IPS-20b (cell line): ENCODE measurements around the gene OBI1.

Experiments
- H3K27ac ChIP-seq: one replicate; pipeline ENCODE4 v1.5.1; 2013; ENCODE audit warnings: low read length
- H3K27me3 ChIP-seq: 2 replicates; pipeline ENCODE4 v1.6.1; 2013; ENCODE audit warnings: mild to moderate bottlenecking, low read length, inconsistent platforms; ENCODE audit not compliant: insufficient read depth
- H3K36me3 ChIP-seq: 2 replicates; pipeline ENCODE4 v1.6.1; 2013; ENCODE audit warnings: low read depth, mild to moderate bottlenecking, inconsistent platforms, low read length, moderate library complexity; ENCODE audit not compliant: insufficient read depth
- H3K4me1 ChIP-seq: 2 replicates; pipeline ENCODE4 v1.6.1; 2013; ENCODE audit warnings: mild to moderate bottlenecking, control low read depth, inconsistent platforms, low read length, moderate library complexity; ENCODE audit not compliant: insufficient read depth
- H3K4me3 ChIP-seq: 2 replicates; pipeline ENCODE4 v1.5.1; 2013; ENCODE audit warnings: mild to moderate bottlenecking, low read length, inconsistent platforms
- H3K9ac ChIP-seq: 2 replicates; pipeline ENCODE4 v1.6.1; 2013; ENCODE audit warnings: low read depth, mild to moderate bottlenecking, inconsistent platforms, low read length, moderate library complexity
- H3K9me3 ChIP-seq: 2 replicates; pipeline ENCODE4 v1.6.1; 2013; ENCODE audit warnings: mild to moderate bottlenecking, low read depth, low read length, inconsistent platforms; ENCODE audit not compliant: insufficient read depth

Gene OBI1

GRCh38 chr13:78636495-78636894 lies 22.5 kb downstream of the OBI1 start:
- no peak overlapping the region for H3K4me3 ChIP-seq

GRCh38 chr13:78632996-78633395 lies 26.0 kb downstream of the OBI1 start:
- Histone ChIP-seq H3K9me3 (no peaks in the 10 kb centered on the region), H3K4me3 (no peak overlapping the region), H3K9ac (no peak overlapping the region), H3K27ac (no peak overlapping the region), H3K4me1 (no peaks in the 10 kb centered on the region), H3K36me3 (peaks cover 62% of the 10 kb centered on the region), H3K27me3 (no peaks in the 10 kb centered on the region)

More at GRCh38 chr13:78636495-78636894, 22.5 kb downstream of the OBI1 start:
- no peaks in the 10 kb centered on the region for H3K4me1 ChIP-seq
- no peaks in the 10 kb centered on the region for H3K27me3 ChIP-seq
- H3K27ac ChIP-seq = no peak overlapping the region
- H3K9me3 ChIP-seq = no peaks in the 10 kb centered on the region
- H3K36me3 ChIP-seq = peaks cover 81% of the 10 kb centered on the region
- no peak overlapping the region for H3K9ac ChIP-seq

GRCh38 chr13:78631077-78631476 lies 27.9 kb downstream of the OBI1 start:
- no peaks in the 10 kb centered on the region for H3K27me3 ChIP-seq
- no peaks in the 10 kb centered on the region for H3K9me3 ChIP-seq
- peaks cover 48% of the 10 kb centered on the region for H3K36me3 ChIP-seq
- H3K4me1 ChIP-seq = no peaks in the 10 kb centered on the region
- no peak overlapping the region for H3K27ac ChIP-seq
- H3K9ac ChIP-seq = no peak overlapping the region
- H3K4me3 ChIP-seq = no peak overlapping the region

GRCh38 chr13:78630511-78630910 lies 28.4 kb downstream of the OBI1 start:
- H3K27me3 ChIP-seq = no peaks in the 10 kb centered on the region
- H3K27ac ChIP-seq = no peak overlapping the region
- peaks cover 48% of the 10 kb centered on the region for H3K36me3 ChIP-seq
- H3K4me3 ChIP-seq = no peak overlapping the region
- no peaks in the 10 kb centered on the region for H3K9me3 ChIP-seq
- no peak overlapping the region for H3K9ac ChIP-seq
- H3K4me1 ChIP-seq = no peaks in the 10 kb centered on the region

- H3K4me3 ChIP-seq = no peak overlapping the region
- no peaks in the 10 kb centered on the region for H3K27me3 ChIP-seq
- H3K36me3 ChIP-seq = peaks cover 16% of the 10 kb centered on the region
- H3K9ac ChIP-seq = no peak overlapping the region
- H3K4me1 ChIP-seq = no peaks in the 10 kb centered on the region
- no peaks in the 10 kb centered on the region for H3K9me3 ChIP-seq
- H3K27ac ChIP-seq = no peak overlapping the region
These were observed 33.6 kb downstream of the OBI1 start for GRCh38 chr13:78625384-78625783.

GRCh38 chr13:78623132-78623531 lies 35.8 kb downstream of the OBI1 start:
- Histone ChIP-seq H3K4me3 (no peak overlapping the region), H3K9ac (no peak overlapping the region), H3K4me1 (no peaks in the 10 kb centered on the region), H3K27ac (no peak overlapping the region), H3K9me3 (no peaks in the 10 kb centered on the region), H3K27me3 (no peaks in the 10 kb centered on the region), H3K36me3 (peaks cover 13% of the 10 kb centered on the region)

- no peak overlapping the region for H3K27ac ChIP-seq
- H3K9me3 ChIP-seq = no peaks in the 10 kb centered on the region
- H3K36me3 ChIP-seq = peaks cover 25% of the 10 kb centered on the region
- no peaks in the 10 kb centered on the region for H3K27me3 ChIP-seq
- H3K4me3 ChIP-seq = no peak overlapping the region
- no peak overlapping the region for H3K9ac ChIP-seq
- no peaks in the 10 kb centered on the region for H3K4me1 ChIP-seq
These were observed 38.0 kb downstream of the OBI1 start for GRCh38 chr13:78620936-78621470.

- H3K27ac ChIP-seq = no peak overlapping the region
- H3K4me1 ChIP-seq = no peaks in the 10 kb centered on the region
- H3K9ac ChIP-seq = no peak overlapping the region
- no peaks in the 10 kb centered on the region for H3K9me3 ChIP-seq
- H3K27me3 ChIP-seq = peaks cover 2% of the 10 kb centered on the region; the same call in 1 of the 2 replicates
- no peak overlapping the region for H3K4me3 ChIP-seq
- peaks cover 28% of the 10 kb centered on the region for H3K36me3 ChIP-seq
These were observed 40.5 kb downstream of the OBI1 start for GRCh38 chr13:78618411-78618810.

GRCh38 chr13:78611040-78611439 lies 47.9 kb downstream of the OBI1 start:
- no peak overlapping the region for H3K4me3 ChIP-seq
- peaks cover 9% of the 10 kb centered on the region for H3K36me3 ChIP-seq
- H3K9me3 ChIP-seq = no peaks in the 10 kb centered on the region; the same call in 1 of the 2 replicates
- no peak overlapping the region for H3K27ac ChIP-seq
- H3K9ac ChIP-seq = no peak overlapping the region
- H3K4me1 ChIP-seq = peaks cover 7% of the 10 kb centered on the region; the same call in 1 of the 2 replicates
- peaks cover 75% of the 10 kb centered on the region for H3K27me3 ChIP-seq

GRCh38 chr13:78610381-78610883 lies 48.5 kb downstream of the OBI1 start:
- H3K27ac ChIP-seq = no peak overlapping the region
- H3K36me3 ChIP-seq = peaks cover 3% of the 10 kb centered on the region; the same call in 1 of the 2 replicates
- H3K9me3 ChIP-seq = no peaks in the 10 kb centered on the region; the same call in 1 of the 2 replicates
- H3K27me3 ChIP-seq = peaks cover 81% of the 10 kb centered on the region
- no peak overlapping the region for H3K9ac ChIP-seq
- peaks cover 10% of the 10 kb centered on the region; the same call in 1 of the 2 replicates for H3K4me1 ChIP-seq
- H3K4me3 ChIP-seq = no peak overlapping the region

- H3K36me3 ChIP-seq = no peaks in the 10 kb centered on the region
- no peak overlapping the region for H3K9ac ChIP-seq
- H3K9me3 ChIP-seq = no peaks in the 10 kb centered on the region; the same call in 1 of the 2 replicates
- H3K27me3 ChIP-seq = peaks cover 89% of the 10 kb centered on the region
- no peak overlapping the region for H3K27ac ChIP-seq
- H3K4me3 ChIP-seq = peak overlapping the region; percentile 65
- H3K4me1 ChIP-seq = peaks cover 10% of the 10 kb centered on the region; the same call in 1 of the 2 replicates
These were observed 49.3 kb downstream of the OBI1 start for GRCh38 chr13:78609464-78610205.
